Thoracic aorta (tissue), 2 donors: ENCODE results near the gene C5orf34. TPM values are rescaled to one million over a fixed set of nuclear protein-coding genes. Genes with fewer than 3 reads are reported as not detected.
A peak's percentile ranks its signal among the peaks of the same experiment; 100 is the strongest.
"Not testable (repeated sequence)": the region's sequence is repeated elsewhere in the genome, so short reads cannot be mapped to it uniquely, and the experiment has no call there.

ENCODE experiments used
- ATAC-seq: fragments of 150-250 bp; one replicate; pipeline ENCODE4 v1.8.0; 2017; ENCODE audit warnings: low read depth; ENCODE audit not compliant: insufficient number of reproducible peaks, low FRiP score
- DNase-seq: peaks from one replicate; pipeline ENCODE4 v3.0.0-alpha.2; 2020; ENCODE audit warnings: low spot score
- H3K27ac ChIP-seq, 2 donors: fragments of 200-600 bp; sonication (generic); 1 replicate in 1 of 2; 2 replicates in 1 of 2; pipeline ENCODE4 v1.5.1; 2016; ENCODE audit warnings: mild to moderate bottlenecking in 2 of 2, moderate library complexity in 2 of 2
- H3K27me3 ChIP-seq: fragments of 200-600 bp; sonication (generic); replicated peaks from 2 replicates; pipeline ENCODE4 v1.6.0; 2016; ENCODE audit warnings: mild to moderate bottlenecking; ENCODE audit not compliant: insufficient read depth
- H3K36me3 ChIP-seq: fragments of 200-600 bp; sonication (generic); one replicate; pipeline ENCODE4 v1.5.1; 2016
- H3K4me1 ChIP-seq, 2 donors: fragments of 200-600 bp; sonication (generic); 1 replicate in 1 of 2; 2 replicates in 1 of 2; pipeline versions ENCODE4 v1.5.1 to v1.6.0; 2016; ENCODE audit warnings: low read depth in 2 of 2, mild to moderate bottlenecking in 1 of 2; ENCODE audit not compliant: control insufficient read depth in 1 of 2
- H3K4me3 ChIP-seq: fragments of 200-600 bp; sonication (generic); 2 replicates; pipeline ENCODE4 v1.5.1; 2016; ENCODE audit warnings: mild to moderate bottlenecking
- H3K9me3 ChIP-seq: fragments of 200-600 bp; sonication (generic); 2 replicates; pipeline ENCODE4 v1.5.1; 2016
- CTCF ChIP-seq: fragments of 200-600 bp; sonication (generic); IDR thresholded peaks from one replicate; pipeline ENCODE4 v1.5.1; 2019; ENCODE audit warnings: antibody characterized with exemption
- total RNA-seq, 2 donors: library from RNA; depleted of rRNA; stranded (reverse); fragments of >200 nt; gene quantifications; one replicate each; pipeline versions ENCODE4 v1.1.0 to v1.2.3, GENCODE V29; 2016

C5orf34 gene
- total RNA-seq, 2 donors from 2014 or later = 0.85 to 3.0 TPM

- no peaks in the 10 kb centered on the region for H3K9me3 ChIP-seq
- peaks cover 7 to 14% of the 10 kb centered on the region in 2 donors for H3K4me1 ChIP-seq
- peak overlapping the region; percentile 77 to 89 for H3K27ac ChIP-seq
- DNase-seq (no peak), ATAC-seq (no peak)
- H3K36me3 ChIP-seq = no peaks in the 10 kb centered on the region
- H3K4me3 ChIP-seq = peak overlapping the region; percentile 83
- no peaks in the 10 kb centered on the region for H3K27me3 ChIP-seq
- no peak for TF ChIP-seq CTCF
These were observed 715 bp upstream of the C5orf34 start for GRCh38 chr5:43515678-43516048.

- DNase-seq (no peak), ATAC-seq (no peak)
- H3K36me3 ChIP-seq = no peaks in the 10 kb centered on the region
These were observed 505 bp downstream of the C5orf34 start for GRCh38 chr5:43514471-43514815.

GRCh38 chr5:43514025-43514424 lies 923 bp downstream of the C5orf34 start:
- no peaks in the 10 kb centered on the region for H3K9me3 ChIP-seq
- H3K4me1 ChIP-seq = peaks cover 7 to 14% of the 10 kb centered on the region in 2 donors
- no peak overlapping the region for H3K27ac ChIP-seq
- DNase-seq = no peak
- H3K36me3 ChIP-seq = no peaks in the 10 kb centered on the region
- H3K4me3 ChIP-seq = peak overlapping the region; percentile 83
- TF ChIP-seq CTCF = no peak
- H3K27me3 ChIP-seq = no peaks in the 10 kb centered on the region
- ATAC-seq = no peak

More at GRCh38 chr5:43514471-43514815, 505 bp downstream of the C5orf34 start:
- no peak for TF ChIP-seq CTCF
- peak overlapping the region; percentile 77 to 89 for H3K27ac ChIP-seq
- no peaks in the 10 kb centered on the region for H3K9me3 ChIP-seq
- peaks cover 7 to 14% of the 10 kb centered on the region in 2 donors for H3K4me1 ChIP-seq
- H3K27me3 ChIP-seq = no peaks in the 10 kb centered on the region
- H3K4me3 ChIP-seq = peak overlapping the region; percentile 83

- not testable (repeated sequence) for H3K27me3 ChIP-seq, ATAC-seq, H3K36me3 ChIP-seq, DNase-seq, H3K4me3 ChIP-seq, H3K27ac ChIP-seq, H3K9me3 ChIP-seq
- H3K4me1 ChIP-seq = peaks cover 7 to 14% of the 10 kb centered on the region in 2 donors
These were observed 3.9 kb downstream of the C5orf34 start for GRCh38 chr5:43511062-43511461.

GRCh38 chr5:43498581-43498980 lies 16.4 kb downstream of the C5orf34 start:
- H3K27ac ChIP-seq = no peak overlapping the region
- no peaks in the 10 kb centered on the region for H3K36me3 ChIP-seq
- DNase-seq = no peak
- no peaks in the 10 kb centered on the region for H3K9me3 ChIP-seq
- H3K27me3 ChIP-seq = no peaks in the 10 kb centered on the region
- TF ChIP-seq CTCF = no peak
- ATAC-seq = no peak
- H3K4me1 ChIP-seq = no peaks in the 10 kb centered on the region
- no peak overlapping the region for H3K4me3 ChIP-seq
